ENCODE data around the gene PCSK7.
"Not testable (repeated sequence)": the region's sequence is repeated elsewhere in the genome, so short reads cannot be mapped to it uniquely, and the experiment has no call there.

The PCSK7 gene

DNA sequence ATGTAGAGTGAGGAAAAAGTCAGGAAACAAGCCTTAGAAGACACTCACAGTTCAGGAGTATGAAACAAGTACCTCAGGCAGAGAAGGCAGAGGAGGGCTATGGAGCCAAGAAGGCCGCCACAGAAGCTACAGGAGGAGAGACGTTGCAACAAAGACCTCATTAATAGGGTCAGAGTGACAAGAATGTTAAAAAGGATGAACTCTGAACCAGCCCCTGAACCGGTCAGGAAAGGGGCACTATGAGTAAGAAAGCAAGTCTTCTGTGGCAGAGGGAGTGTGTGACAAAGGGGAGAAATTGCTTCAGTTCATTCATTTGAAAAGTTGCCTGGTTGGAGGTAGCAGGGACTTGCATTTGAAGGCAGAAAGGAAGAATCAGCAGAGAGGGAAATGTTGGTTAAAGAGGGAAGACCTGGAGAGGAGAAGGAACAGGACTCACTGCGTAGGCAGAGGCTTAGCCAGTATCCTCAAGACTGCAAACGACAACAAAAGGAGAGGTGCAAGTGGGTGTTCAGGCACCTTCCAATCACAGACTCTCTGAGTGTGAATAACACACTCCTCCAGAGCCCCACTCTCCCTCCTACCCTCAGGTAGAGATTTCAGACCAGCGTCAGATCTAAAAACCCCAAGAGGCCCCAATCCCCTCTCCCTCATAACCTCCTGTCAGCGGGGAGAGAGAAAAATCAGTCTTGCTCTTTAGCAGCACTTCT, 17.3 kb downstream of the PCSK7 start:
- no peak for DNase-seq (ENCODE audit: low spot score)

DNA sequence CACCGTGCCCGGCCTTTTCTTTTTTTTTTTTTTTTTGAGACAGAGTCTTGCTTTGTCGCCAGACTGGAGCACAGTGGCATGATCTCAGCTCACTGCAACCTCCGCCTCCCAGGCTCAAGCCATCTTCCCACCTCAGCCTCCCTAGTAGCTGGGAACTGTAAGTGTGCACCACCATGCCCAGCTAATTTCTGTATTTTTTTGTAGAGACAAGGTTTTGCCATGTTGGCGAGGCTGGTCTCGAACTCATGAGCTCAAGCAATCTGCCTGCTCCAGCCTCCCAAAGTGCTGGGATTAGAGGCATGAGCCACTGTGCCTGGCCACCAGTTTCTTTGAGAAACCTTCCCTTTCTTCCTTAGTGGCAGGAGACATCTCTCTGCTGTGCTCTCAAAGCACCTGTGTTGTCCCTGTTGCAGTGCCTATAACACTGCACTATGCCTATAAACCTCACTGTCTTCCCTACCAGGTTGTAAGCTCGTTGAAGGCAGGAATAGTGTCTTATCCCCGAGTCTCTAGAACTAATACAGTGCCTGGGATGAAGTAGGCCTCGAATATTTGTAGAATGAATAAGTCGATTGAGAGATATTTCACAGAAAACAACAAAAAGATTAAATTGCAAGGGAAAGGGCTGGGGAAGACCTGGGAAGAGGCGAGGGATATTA, 19.0 kb downstream of the PCSK7 start:
- DNase-seq (ENCODE audit: low spot score), result no peak

DNA sequence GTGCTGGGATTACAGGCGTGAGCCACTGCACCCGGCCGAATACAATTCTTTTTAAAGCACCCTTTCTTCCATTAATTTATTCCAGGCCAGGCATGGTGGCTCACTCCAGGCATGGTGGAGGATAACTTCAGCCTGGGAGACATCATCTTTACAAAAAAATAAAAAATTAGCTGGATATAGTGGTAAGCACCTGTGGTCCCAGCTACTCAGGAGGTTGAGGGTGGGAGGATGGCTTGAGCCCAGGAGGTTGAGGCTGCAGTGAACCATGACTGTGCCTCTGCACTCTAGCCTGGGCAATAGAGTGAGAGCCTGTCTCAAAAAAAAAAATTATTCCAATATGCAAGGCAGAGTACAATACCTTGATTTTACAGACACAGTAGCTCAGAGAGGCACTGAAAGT, 21.3 kb downstream of the PCSK7 start:
- DNase-seq (ENCODE audit: low spot score), result no peak

DNA sequence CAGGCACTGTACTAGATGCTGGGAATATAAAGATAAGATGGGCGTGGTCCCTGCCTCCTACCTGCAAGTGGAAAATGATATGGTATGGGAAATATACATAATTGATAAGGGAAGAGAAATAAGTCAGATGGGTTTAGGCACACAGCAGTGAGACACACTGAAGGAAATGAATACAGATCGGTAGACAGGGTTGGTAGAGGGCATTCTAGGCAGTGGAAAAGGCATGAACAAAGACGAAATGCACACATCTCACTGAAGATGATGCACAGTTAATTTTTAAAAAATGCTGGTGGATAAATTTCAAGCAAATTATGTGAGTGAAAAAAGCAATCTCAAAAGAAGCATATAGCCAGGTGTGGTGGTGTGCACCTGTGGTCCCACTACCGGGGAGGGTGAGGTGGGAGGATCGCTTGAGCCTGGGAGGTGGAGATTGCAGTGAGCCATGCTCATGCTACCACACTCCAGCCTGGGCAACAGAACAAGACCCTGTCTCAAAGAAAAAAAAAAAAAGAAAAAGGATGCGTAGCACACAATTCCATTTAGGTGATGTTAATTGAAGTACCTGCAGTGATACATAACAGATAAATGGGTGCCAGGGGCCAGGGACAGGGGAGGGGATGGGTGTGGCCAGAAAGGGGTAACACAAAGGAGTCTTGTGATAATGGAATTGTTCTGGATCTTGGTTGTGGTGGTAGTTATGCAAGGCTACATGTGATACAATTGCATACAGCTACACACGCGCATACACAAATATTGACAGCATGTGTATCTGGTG, 22.3 kb downstream of the PCSK7 start:
- DNase-seq (ENCODE audit: low spot score), result not testable (repeated sequence)

DNA sequence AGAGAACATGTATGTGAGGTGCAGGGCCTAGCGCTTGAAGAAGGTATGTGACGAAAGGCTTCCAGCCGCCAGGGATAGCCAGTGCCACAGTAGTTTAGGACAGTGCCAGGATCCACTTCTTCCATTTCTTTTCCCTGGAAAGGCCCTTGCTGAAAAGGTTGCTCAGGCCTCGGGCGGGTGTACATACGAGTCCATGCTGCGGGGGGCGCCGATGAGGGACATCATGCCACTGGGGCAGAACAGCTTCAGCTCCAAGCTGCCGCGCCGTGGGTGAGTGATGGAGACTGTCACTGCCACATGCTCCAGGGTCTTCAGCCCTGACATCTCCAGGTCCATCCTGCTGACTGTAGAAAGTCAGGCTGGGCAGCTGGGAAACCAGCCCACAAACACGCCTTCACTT, 23.2 kb downstream of the PCSK7 start:
- not testable (repeated sequence) for DNase-seq (ENCODE audit: low spot score)

DNA sequence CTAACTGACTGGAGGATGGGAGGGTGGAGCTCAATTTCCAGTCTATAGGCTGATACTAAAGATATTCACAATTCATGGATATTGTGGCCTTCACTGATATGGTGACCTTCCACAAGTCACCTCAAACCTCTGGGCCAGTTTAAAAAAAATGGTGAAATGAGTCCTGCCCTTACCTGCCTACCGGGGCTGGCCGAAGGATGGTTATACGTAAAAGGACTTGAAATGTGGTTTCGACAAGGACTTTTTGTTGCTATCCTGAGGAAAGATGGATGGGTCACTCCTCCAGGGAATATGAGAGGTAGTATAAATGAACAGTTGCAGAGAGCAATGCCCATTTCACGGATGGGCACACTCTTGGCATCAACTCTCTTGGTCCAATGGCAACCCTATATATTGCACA, 24.4 kb downstream of the PCSK7 start:
- not testable (repeated sequence) for DNase-seq (ENCODE audit: low spot score)

DNA sequence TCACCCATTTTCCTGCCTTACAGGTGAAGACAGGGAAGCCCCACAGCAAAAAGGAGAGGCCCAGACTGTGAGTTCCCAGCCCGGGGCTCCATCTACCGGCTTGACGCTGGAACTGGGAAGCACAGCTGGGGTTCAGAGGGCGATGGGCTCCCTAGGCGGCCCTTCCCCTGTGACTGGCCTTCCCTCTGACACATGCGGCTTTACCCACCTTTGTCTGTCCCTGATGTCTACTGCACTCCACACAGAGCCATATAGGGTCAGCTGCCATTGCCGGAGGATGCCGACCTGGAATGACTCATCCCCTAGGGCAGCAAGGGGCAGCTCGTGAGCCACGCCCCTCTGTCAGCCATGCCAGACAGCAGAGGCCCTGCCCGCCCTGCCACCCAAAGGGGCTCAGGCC, 25.0 kb downstream of the PCSK7 start:
- DNase-seq (ENCODE audit: low spot score), result not testable (repeated sequence)

DNA sequence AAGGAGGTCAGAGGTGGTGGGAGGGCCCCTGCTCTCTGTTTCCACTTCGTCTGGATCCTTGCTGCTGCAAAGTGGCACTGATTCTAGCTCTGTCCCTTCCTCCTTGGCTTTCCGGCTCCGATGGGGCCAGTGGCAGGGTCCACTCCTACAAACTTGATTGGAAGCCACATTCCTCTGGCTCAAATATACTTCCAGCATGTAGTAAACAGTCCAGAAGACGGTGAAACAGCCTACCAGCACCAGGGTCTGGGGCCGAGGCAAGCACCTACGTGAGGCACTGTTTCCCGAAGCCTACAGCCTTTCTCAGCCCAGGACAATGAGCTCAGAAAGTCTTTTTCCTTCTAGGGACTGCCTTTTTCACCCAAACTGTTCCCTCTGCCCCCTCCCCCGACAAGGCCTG, 25.8 kb downstream of the PCSK7 start:
- DNase-seq (ENCODE audit: low spot score), result not testable (repeated sequence)

DNA sequence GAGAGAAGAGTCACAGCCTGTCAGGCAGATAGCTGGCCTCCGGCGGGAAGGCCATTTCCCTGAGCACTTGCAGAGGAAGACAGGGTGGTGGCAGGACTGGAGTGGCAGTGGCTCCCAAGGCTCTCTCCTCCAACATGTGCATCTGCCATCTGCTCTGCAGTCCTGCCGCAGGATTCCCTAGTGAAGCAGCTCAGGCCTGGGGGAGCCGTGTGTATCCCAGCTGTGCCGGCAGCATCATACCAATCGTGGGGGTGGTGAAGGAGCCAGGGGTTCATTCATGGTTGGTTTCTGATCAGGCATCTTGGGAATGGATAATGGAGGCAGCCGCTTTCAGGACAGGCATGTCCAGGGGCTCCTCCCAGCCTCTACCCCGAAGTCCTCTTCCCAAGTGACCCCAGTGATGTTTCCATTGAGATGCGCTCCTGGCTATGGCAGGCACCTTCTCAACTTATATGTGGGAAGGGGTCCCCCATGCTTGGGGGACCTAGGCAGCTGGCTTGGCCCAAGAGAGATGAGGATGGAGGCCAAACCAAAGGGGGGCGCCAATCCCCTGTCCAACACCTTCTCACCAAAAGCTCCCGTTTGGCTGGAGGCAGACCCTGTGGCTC, 26.6 kb downstream of the PCSK7 start:
- DNase-seq (ENCODE audit: low spot score), result no peak

DNA sequence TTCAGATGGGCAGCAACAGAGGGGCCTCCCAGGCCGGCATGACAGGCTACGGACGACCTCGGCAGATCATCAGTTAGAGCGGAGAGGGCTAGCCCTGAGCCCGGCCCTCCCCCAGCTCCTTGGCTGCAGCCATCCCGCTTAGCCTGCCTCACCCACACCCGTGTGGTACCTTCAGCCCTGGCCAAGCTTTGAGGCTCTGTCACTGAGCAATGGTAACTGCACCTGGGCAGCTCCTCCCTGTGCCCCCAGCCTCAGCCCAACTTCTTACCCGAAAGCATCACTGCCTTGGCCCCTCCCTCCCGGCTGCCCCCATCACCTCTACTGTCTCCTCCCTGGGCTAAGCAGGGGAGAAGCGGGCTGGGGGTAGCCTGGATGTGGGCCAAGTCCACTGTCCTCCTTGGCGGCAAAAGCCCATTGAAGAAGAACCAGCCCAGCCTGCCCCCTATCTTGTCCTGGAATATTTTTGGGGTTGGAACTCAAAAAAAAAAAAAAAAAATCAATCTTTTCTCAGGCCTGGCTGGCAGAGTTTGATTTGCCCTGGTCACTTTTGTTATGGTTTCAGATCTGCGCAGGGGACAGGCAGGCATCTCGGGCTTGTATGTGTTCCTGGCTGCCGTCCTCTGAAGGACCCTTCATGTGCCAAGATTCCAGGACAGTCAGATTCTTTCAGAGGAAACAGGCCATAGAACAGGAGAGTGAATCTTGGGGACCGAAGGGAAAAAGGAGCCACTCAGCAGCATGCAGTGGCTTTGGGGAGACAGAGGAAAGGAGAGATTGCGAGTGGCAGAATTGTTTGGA, 27.4 kb downstream of the PCSK7 start:
- no peak for DNase-seq (ENCODE audit: low spot score)

DNA sequence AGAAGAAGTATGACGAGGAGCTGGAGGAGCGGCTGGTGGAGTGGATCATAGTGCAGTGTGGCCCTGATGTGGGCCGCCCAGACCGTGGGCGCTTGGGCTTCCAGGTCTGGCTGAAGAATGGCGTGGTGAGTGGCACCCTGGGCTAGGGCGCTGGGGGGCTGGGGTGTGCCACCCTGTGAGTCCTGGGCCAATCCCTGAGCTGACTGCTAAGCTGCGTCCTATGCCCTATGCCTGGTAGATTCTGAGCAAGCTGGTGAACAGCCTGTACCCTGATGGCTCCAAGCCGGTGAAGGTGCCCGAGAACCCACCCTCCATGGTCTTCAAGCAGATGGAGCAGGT, 28.8 kb downstream of the PCSK7 start:
- DNase-seq (ENCODE audit: low spot score), result no peak

DNA sequence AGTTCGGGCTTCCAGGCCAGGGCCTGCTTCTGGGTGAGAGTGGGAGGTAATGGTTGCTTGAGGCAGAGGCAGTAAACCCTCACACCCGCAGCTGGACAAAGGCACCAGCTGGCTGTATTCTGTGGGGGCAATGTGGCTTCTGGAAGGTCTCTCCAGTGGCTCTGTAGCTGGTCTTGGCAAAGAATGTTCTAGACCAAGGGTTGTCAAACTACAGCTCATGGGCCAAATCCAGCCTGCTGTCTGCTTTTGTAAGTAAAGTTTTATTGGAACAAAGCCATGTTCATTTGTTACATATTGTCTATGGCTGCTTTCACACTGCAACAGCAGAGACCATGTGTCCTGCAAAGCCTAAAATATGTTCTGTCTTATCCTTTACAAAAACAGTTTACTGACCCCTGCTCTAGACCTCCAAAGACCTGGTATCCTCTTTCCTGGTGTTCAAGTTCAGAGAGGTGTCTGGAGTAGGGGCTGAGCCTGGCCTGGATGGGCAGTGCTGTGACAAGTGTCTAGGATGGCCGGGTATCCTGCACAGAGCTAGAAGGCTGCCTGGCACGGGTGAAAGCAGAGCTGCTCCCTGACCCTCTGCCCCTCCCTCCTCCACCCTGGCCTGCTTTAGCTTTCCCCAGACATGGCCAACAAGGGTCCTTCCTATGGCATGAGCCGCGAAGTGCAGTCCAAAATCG, 29.3 kb downstream of the PCSK7 start:
- DNase-seq (ENCODE audit: low spot score), result no peak

DNA sequence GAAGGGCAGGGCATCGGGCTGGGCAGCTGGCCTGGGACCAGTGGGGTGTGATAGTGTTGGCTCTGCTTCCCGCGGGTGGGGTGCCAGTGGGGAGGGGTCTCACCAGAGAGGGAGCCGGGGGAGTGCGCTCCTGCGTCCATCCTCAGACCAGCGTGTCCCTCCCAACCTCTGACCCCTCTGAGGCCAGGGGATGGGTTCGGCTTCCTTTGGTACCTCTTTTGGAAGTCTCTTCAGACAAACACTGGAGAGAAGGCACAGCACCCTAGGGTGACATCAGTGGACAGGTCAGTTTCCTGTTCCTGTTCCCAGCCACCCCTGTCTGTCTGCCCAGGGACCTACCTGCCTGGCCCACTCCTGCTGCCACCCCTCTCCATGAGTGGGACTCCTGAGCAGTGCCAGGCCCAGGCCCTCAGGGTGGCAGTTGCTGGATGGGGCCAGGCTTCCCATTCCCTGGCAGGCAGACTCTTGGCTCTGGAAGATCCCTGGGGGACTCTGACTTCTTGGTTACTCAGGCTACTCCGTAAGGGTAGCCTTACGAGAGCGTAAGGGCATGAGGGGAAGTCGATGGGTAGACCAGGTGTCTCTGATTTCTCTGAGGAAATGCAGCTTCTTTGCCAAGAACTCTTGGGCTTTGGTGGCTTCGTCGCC, 30.1 kb downstream of the PCSK7 start:
- DNase-seq (ENCODE audit: low spot score), result no peak

DNA sequence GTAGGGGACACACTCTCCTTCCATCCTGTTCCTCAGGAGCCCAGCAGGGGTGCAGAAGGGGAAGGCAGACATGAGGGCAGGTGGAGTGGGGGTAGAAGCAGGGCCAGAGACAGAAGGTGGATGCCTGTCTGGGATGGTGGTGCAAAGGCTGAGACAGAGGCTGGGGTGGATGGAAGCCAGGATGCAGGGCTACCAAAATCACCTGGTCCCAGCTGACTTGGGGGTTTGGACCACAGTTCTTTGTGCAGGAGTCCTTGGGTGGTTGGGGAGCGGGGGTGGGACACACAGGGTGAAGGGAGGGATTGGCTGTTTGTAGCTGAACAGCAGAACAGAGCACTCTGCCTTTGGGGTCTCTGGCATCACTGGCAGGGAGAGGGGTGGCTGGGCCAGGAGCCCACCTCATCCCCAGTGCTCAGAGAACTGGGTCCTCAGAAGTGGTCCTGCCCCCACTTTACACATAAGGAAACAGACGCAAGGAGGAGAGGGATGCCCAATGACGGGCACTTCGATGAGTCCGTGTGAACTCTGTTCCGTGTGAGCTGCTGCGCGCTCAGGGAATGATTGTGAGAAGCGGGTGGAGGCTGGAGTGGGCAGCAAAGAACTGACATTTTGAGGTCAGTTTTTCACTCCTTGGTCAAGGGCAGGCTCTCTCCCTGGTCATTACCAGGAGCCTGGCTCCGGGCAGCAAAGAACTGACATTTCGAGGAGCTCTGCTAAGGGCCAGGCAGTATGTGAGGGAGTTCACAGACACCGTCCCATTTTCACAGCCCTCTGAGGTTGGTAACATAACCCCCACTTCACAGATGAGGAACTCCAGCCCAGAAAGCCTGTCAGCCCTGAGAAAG, 30.8 kb downstream of the PCSK7 start:
- no peak for DNase-seq (ENCODE audit: low spot score)

DNA sequence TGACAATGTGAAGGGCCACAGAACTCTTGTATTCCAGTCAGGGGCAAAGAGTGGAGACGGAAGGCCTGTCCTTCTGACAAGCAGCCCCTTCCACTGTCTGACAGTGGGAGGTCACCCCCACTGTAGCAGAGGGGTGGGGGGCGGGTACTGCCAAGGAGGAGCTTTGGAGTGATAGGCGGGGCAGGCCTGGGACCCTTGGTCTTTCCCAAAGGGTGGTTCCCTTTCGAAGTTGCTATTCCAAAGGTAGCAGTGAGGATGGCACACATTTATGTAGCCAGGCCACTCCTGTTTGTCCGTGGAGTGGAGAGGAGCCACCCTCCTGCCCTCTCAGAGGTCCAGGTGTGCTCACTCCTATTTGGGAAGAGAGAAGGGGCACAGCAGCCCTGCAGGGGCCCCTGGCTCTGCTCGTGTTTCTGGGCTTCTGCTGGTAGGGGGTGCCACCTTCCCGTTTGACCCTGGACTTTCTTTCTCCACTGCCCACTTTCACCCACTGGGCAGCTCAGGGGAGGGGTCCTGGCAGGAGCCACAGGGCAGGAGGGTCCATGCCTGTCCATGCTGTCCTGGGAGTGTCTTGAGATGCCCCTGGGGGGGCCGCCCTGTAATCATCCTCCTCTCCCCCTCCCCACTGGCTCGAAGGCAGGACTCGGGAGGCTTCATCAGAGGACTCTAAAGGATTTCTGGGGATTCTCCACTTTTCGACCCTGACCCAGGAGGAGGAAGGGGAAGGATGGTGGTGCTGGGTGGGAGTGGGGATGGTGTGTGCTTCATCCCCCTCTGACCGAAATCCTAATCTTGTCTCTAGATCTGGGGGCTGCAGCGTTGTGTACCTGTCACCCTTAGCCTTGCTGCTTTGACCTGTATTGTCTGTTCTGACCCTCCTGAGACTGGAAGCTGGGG, 31.7 kb downstream of the PCSK7 start:
- DNase-seq (ENCODE audit: low spot score), result no peak

DNA sequence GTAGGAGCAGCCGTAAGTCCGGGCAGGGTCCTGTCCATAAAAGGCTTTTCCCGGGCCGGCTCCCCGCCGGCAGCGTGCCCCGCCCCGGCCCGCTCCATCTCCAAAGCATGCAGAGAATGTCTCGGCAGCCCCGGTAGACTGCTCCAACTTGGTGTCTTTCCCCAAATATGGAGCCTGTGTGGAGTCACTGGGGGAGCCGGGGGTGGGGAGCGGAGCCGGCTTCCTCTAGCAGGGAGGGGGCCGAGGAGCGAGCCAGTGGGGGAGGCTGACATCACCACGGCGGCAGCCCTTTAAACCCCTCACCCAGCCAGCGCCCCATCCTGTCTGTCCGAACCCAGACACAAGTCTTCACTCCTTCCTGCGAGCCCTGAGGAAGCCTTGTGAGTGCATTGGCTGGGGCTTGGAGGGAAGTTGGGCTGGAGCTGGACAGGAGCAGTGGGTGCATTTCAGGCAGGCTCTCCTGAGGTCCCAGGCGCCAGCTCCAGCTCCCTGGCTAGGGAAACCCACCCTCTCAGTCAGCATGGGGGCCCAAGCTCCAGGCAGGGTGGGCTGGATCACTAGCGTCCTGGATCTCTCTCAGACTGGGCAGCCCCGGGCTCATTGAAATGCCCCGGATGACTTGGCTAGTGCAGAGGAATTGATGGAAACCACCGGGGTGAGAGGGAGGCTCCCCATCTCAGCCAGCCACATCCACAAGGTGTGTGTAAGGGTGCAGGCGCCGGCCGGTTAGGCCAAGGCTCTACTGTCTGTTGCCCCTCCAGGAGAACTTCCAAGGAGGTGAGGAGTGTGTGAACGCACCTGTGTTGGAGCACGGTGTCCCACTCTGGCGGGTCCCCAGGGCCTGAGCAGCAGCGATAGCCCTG, 32.6 kb downstream of the PCSK7 start, which contains the start of gene TAGLN:
TSS of gene TAGLN (plus strand) at position 318 of the 863 bp plus-strand sequence. CDS start 3,644 bp downstream, outside the sequence.
- DNase-seq (ENCODE audit: low spot score), result no peak

DNA sequence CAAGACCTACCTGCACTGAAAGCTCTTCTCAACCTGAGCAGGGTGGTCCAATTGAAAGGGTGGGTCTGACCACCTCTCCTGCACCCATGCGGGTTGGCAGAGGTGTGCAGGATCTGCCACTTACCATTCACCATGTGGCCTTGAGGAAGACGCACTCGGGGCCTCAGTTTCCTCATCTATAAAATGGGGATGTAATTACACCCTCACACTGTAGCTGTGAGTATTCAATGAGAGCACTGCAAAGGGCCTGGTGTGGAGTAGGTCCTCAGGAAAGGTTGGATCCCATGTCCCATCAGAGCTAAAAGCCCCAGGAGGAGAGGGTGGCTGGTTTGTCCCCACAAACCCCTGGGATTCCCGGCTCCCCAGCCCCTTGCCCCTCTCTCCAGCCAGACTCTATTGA, 33.3 kb downstream of the PCSK7 start:
- DNase-seq (ENCODE audit: low spot score), result no peak
